Activated naive CD4-positive, alpha-beta T cell treated with anti-CD3 and anti-CD28 coated beads, Interleukin-2, amount 50 U/mL, for 72 hours (primary cell): ENCODE measurements around the gene SAFB. TPM values are rescaled to one million over a fixed set of nuclear protein-coding genes. Genes with fewer than 3 reads are reported as not detected.

Experiments used
- ATAC-seq, 2 donors: fragments of 150-1000 bp; cut with Tn5 transposase; 2 replicates each; pipeline ENCODE4 v1.10.0; 2021; ENCODE audit warnings: mild to moderate bottlenecking in 2 of 2, moderate library complexity in 2 of 2
- DNase-seq, 2 donors: peaks; one replicate each; pipeline ENCODE4 v3.0.0; 2021 to 2022; ENCODE audit warnings: low spot score in 2 of 2
- H3K27ac Mint-ChIP-seq, 2 donors: one replicate each; pipeline ENCODE4 v1.8.0; 2022; ENCODE audit warnings: mild to moderate bottlenecking in 2 of 2, mixed read lengths in 2 of 2
- H3K36me3 Mint-ChIP-seq, 2 donors: one replicate each; pipeline ENCODE4 v1.8.0; 2022; ENCODE audit warnings: mixed read lengths in 2 of 2
- H3K9me3 Mint-ChIP-seq, 2 donors: one replicate each; pipeline ENCODE4 v1.8.0; 2022; ENCODE audit warnings: mixed read lengths in 2 of 2
- total RNA-seq, 2 donors: library from RNA; stranded (reverse); gene quantifications; one replicate each; pipeline ENCODE4 v1.2.3, GENCODE V29; 2022

SAFB gene
- total RNA-seq, 2 donors from 2014 or later, result 127 to 154 TPM

DNA sequence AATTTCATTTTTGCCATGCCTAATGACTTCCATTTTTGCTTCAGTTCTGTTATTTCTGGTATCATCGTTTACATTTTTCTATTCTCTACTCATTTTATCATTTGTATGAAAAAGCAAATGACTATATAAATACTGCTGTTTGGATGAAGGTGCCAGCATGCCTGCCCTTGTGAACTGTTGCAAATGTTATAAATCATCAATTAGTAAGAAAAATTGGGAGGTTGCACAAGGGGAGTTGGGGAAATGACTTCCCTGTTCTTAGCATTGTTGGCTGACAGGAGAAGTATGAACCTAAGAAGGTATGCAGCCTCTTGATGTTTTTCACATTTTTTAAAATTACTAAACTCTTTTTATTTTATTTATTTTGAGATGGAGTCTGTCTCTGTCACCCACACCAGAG is 15.1 kb downstream of the SAFB start:
- H3K27ac Mint-ChIP-seq, result peak overlapping the region in 1 of 2 donors; percentile 55
- H3K36me3 Mint-ChIP-seq, result peaks cover 6% of the 10 kb centered on the region in 2 donors
- H3K9me3 Mint-ChIP-seq, result no peaks in the 10 kb centered on the region
- DNase-seq, result no peak
- no peak for ATAC-seq

DNA sequence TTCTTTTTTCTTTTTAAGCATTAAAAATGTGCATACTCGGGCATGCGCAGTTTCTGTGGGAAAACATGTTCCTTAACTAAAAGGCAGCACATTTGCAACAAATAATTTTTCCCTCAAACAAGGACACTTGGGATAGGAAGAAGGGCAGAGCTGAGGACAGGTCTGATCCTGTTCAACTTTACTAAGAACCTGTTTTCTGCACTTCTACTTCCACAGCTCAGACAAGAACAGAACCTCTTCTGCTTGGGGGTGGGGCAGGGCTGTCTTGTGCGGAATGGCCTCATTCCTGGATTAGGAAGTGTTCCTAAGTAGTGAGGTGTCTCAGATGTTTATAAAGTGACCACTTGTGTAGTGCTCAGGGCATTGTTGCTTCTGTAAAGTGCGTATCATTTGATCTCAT is 18.3 kb downstream of the SAFB start:
- peak overlapping the region in 1 of 2 donors; percentile 61 for H3K27ac Mint-ChIP-seq
- ATAC-seq (no peak), DNase-seq (no peak)
- H3K9me3 Mint-ChIP-seq, result no peaks in the 10 kb centered on the region
- peaks cover 6 to 24% of the 10 kb centered on the region in 2 donors for H3K36me3 Mint-ChIP-seq

DNA sequence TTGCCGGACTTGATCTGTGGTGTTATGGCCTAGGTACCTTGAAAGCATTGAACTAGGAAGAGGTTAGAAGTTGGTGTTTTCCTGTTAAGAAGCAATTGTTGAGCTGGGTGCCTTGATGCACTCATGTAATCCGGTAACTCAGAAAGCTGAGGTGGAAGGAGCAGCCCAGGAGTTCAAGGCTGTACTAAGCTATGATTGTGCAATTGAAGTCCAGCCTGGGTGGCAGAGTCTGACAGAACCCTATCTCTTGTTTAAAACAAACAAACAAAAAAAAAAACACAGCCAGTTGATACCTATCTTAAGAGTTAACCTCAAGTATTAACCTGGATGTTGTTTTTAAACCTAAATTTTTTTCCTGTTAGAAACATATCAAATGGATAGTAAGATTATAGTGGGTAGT is 19.3 kb downstream of the SAFB start:
- no peaks in the 10 kb centered on the region for H3K9me3 Mint-ChIP-seq
- no peak overlapping the region for H3K27ac Mint-ChIP-seq
- ATAC-seq (no peak), DNase-seq (no peak)
- H3K36me3 Mint-ChIP-seq, result peaks cover 6 to 34% of the 10 kb centered on the region in 2 donors

DNA sequence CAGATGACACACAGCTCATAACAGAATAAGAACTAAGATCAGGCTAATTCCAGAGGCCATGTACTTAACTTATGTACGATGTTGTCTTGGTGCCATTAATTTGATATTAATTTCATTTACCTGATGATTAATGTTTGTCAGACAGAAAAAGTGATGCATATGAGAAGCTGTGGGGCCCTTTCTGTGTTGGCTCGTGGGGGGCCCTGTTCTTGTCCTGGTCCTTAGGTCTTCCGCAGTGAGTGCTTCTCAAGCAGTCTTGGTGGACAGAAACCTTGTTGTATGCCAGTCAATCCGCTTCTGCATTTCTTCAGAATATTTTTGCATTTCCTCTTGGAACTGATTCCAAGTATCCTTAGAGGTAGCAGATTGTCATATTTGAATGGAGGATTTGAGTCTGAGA is 20.2 kb downstream of the SAFB start:
- no peaks in the 10 kb centered on the region for H3K9me3 Mint-ChIP-seq
- ATAC-seq (no peak), DNase-seq (no peak)
- no peak overlapping the region for H3K27ac Mint-ChIP-seq
- H3K36me3 Mint-ChIP-seq, result peaks cover 7 to 36% of the 10 kb centered on the region in 2 donors

DNA sequence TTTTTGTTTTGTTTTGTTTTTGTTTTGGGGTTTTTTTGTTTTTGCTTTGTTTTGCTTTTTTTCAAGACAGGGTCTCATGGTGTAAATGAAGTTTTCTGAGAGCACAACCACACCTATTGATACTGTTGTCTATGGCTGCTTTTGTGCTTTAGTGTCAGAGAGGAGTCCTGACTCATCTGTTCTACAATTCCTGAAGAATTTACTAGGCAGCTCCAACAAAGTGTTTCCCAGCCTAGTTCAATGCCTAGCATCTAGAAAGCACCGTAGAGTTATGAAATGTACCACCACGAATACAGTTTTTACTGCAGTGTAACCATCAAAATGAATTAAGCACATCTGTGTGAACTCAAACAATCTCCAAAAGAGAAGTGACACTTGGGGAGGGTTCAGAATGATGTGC is 21.2 kb downstream of the SAFB start:
- Mint-ChIP-seq H3K36me3 (peaks cover 12 to 36% of the 10 kb centered on the region in 2 donors), H3K9me3 (no peaks in the 10 kb centered on the region), H3K27ac (peak overlapping the region in 1 of 2 donors; percentile 79)
- no peak for ATAC-seq
- DNase-seq, result no peak

DNA sequence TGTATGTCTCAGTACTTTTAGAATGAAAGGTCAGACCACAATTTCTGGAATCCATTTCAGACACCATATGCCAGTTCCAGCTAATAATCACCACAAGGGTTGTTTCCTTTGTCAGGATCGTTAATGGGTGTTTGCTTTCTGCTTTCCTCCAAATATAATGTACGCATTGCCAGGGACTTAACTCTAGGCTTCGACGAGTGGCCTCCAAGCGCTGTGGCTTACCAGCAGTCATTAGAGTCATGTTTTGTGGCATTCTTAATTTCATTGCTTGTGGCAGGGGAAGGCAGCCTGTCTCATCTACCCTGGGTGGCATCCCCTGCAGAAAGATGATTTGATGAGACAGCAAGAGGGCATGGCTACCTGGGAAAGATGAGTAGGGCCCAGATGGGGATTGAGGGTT is 22.5 kb downstream of the SAFB start:
- ATAC-seq (no peak), DNase-seq (no peak)
- peaks cover 12 to 41% of the 10 kb centered on the region in 2 donors for H3K36me3 Mint-ChIP-seq
- H3K27ac Mint-ChIP-seq, result peak overlapping the region in 1 of 2 donors; percentile 51
- H3K9me3 Mint-ChIP-seq, result no peaks in the 10 kb centered on the region

DNA sequence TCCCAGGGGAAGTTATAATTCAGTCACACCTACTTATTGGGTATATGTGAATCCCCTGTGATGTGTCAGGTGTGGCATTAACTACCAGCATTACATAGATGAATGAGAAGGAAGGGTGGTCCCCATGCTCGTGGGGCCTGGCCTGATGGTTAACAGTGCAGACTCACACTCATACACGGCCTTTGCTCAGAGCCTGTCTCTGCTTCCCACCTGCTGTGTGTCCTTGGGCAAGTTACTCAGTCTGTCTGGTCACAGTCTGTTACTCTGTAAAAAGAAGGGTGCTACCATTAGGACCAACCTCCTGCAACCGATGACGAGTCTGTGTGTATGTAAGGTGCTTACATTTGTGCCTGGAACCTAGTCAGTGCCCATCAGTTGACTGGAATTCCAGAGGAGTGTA is 23.8 kb downstream of the SAFB start:
- Mint-ChIP-seq H3K27ac (peak overlapping the region; percentile 42 to 92), H3K9me3 (no peaks in the 10 kb centered on the region), H3K36me3 (peaks cover 13 to 36% of the 10 kb centered on the region in 2 donors)
- ATAC-seq, result no peak
- DNase-seq, result no peak

DNA sequence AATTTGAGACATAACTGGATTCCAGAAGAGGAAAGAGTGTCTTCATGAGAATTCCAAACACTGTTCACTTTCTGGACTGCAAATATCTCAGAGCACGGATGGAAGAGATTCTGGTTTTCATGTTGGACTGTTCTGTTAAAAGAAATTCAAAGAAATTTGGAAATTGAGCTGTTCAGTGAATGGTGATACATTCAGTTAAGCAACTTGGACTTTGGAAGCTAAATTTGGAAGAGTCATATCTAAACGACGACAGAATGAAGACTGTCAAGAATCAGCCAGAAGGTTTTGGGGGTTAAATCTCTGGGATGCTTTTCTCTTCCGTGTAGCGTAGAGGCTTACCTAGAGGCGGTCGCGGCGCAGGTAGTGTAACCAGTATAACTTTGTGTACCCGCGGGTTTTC is 25.6 kb downstream of the SAFB start:
- no peak for ATAC-seq
- H3K9me3 Mint-ChIP-seq, result no peaks in the 10 kb centered on the region
- DNase-seq, result no peak
- H3K27ac Mint-ChIP-seq, result no peak overlapping the region
- peaks cover 19 to 42% of the 10 kb centered on the region in 2 donors for H3K36me3 Mint-ChIP-seq

DNA sequence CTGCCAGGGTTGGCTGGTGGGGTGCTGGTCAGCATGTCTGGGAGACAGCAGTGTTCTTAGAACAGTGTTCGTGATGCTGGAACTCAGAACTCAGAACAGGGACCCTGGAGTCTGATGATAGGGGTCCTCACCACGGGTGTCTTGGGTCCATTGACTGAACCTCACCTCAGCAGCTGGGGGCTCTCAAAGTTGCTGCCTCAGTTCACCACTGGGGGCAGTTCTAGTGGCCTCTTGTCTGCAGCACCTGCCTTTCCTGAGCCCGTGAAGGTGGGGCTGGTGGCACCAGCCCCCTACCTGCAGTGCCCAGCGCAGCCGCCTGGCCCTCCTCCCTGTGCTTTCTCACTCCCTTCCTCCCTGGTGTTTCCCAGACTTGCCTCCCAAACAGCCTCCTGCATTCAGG is 28.5 kb downstream of the SAFB start:
- H3K27ac Mint-ChIP-seq, result peak overlapping the region in 1 of 2 donors; percentile 57
- H3K36me3 Mint-ChIP-seq, result peaks cover 19 to 40% of the 10 kb centered on the region in 2 donors
- H3K9me3 Mint-ChIP-seq, result no peaks in the 10 kb centered on the region
- ATAC-seq (no peak), DNase-seq (no peak)

DNA sequence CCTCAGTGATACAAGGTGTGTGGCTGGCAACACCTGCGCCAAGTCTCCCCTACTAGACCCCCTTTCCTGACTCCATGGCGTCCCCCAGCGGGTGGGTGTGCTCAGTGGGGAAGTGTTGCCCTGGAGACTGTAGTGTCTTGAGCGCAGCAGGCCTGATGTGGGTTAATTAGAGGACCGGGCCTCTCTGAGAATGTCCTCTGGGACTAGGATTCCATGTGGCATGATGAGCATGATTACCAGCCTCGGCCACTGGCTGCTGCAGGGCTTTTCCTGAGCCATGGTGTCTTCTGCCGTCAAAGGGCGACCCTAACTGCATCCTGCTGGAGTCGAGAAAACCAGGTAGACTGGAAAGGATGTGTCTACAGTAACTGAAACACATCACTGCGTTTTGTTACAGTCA is 29.4 kb downstream of the SAFB start:
- H3K36me3 Mint-ChIP-seq, result peaks cover 19 to 35% of the 10 kb centered on the region in 2 donors
- H3K9me3 Mint-ChIP-seq, result no peaks in the 10 kb centered on the region
- peak overlapping the region in 1 of 2 donors; percentile 28 for H3K27ac Mint-ChIP-seq
- DNase-seq (no peak), ATAC-seq (no peak)

DNA sequence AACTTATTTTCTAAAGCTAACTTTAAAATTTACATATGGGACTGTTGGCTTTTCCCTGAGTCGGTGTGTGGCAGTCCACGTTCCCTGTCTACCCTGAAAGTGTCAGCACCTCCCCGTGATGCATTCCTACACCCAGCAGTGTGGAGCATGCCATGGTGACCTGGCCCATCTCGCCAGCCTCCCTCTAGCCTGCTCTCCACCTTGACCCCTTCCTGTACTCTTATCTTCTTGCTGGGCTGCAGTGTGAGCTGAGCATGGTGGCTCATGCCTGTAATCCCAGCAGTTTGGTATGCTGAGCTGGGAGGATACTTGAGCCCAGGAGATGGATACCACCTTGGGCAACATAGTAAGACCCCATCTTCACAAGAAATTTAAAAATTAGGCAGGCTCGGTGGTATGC is 32.0 kb downstream of the SAFB start:
- Mint-ChIP-seq H3K27ac (peak overlapping the region in 1 of 2 donors; percentile 42), H3K36me3 (peaks cover 13 to 43% of the 10 kb centered on the region in 2 donors), H3K9me3 (no peaks in the 10 kb centered on the region)
- ATAC-seq, result no peak
- no peak for DNase-seq

DNA sequence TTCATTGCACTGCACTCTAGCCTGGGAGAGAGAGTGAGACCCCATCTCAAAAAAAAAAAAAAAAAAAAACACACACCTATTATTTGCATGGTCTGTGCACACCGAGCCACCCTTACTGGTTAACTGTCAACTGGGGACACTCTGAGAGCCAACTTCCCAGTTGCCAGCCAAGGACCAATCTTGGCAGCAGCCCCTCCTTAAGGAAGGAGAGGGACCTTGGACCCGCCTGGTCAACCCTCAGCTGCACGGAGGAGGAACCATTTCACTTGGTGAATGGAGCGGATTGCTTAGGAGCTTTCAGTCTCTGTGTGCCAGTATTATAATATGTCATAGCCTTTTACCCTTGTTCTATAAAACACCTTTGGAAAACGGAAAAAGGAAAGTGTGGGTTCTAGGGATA is 32.5 kb downstream of the SAFB start:
- ATAC-seq, result no peak
- Mint-ChIP-seq H3K36me3 (peaks cover 12 to 41% of the 10 kb centered on the region in 2 donors), H3K9me3 (no peaks in the 10 kb centered on the region), H3K27ac (peak overlapping the region in 1 of 2 donors; percentile 42)
- DNase-seq, result no peak

DNA sequence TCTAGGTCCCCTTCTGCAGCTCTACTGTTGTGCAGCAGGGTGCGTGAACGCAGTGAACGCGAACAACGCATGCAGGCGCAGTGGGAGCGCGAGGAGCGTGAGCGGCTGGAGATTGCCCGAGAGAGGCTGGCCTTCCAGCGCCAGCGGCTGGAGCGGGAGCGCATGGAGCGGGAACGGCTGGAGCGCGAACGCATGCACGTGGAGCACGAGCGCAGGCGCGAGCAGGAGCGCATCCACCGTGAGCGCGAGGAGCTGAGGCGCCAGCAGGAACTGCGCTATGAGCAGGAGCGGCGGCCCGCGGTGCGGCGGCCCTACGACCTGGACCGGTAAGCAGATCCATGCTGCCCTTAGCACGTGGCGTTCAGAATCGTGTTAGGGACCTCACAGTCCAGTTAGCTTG is 38.6 kb downstream of the SAFB start:
- Mint-ChIP-seq H3K27ac (peak overlapping the region in 1 of 2 donors; percentile 44), H3K9me3 (no peaks in the 10 kb centered on the region), H3K36me3 (peaks cover 0 to 16% of the 10 kb centered on the region in 2 donors)
- DNase-seq (no peak), ATAC-seq (no peak)

DNA sequence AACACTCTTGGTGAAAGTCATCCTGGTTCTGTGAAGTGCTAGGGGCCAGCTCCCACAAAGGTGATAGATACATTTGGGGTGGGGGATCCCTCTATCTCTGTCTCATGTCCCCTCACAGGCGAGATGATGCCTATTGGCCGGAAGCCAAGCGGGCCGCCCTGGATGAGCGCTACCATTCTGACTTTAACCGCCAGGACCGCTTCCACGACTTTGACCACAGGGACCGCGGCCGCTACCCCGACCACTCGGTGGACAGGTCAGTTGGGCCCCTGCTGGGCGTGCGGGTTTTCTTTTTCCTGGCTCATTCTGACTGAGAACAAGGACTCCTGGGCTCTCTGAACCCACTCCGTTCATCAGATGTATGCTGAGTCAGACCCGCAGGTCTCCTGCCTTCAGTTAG is 41.0 kb downstream of the SAFB start:
- DNase-seq (no peak), ATAC-seq (no peak)
- Mint-ChIP-seq H3K36me3 (peaks cover 2 to 13% of the 10 kb centered on the region in 2 donors), H3K27ac (no peak overlapping the region), H3K9me3 (no peaks in the 10 kb centered on the region)

DNA sequence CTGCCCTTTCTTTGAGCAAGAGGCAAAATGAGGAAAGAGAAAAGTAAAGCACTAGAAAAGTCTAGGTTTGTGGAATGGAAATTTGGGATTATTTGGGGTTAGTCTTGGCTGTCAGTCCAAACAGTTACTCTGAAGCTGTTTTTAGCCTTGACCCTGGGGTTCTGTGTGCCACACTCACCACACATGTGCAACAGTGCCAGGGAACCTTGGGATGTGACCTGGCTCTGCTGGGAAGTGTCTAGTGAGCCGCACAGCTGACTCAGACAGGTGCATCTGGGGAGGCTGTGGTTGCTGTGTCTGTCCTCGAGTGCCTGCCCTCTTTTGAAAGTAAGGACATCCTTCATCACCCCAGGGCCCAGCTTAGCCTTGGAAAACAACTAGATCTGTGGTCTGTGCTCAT is 41.6 kb downstream of the SAFB start:
- no peak for ATAC-seq
- Mint-ChIP-seq H3K9me3 (no peaks in the 10 kb centered on the region), H3K27ac (peak overlapping the region; percentile 69 to 86), H3K36me3 (peaks cover 7 to 13% of the 10 kb centered on the region in 2 donors)
- DNase-seq, result no peak

DNA sequence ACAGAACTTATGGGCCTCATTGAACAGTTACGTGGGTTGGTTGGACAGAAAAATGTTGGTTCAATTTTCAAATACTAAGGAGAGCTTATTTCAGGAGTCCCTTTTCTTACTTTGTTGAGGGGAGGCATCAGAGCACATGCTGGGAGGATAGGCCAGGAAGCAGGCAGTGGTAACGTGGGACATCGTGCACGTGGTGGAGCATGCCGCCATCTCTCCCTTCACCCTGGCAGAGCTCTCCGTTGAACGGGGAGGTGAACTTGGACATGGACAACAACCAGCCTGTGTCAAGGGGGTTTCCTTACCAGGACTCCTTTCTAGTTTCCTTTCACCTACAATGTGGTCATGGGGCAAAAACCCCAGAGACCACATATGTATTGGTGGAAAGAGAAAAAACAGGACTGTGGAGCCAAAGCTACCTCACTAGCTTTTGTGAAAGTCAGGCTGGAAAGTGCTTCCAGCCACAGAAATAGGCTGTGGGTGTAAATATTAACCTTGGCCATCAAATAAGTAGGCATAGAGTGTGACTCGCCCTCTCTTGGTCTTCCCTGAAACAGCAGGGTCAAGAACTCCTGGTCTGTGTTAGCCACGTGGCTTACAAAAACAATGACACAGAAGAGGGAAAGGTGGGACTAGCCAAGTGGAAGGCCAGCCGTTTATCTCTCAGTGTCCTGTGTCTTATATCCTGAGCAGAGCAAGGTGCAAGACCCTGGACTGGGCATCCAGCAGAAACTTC is 43.1 kb downstream of the SAFB start:
- H3K9me3 Mint-ChIP-seq, result no peaks in the 10 kb centered on the region
- peak in 1 of 2 donors; percentile 69 for ATAC-seq
- no peak for DNase-seq
- H3K27ac Mint-ChIP-seq, result peak overlapping the region; percentile 69 to 86
- H3K36me3 Mint-ChIP-seq, result peaks cover 7 to 8% of the 10 kb centered on the region in 2 donors

DNA sequence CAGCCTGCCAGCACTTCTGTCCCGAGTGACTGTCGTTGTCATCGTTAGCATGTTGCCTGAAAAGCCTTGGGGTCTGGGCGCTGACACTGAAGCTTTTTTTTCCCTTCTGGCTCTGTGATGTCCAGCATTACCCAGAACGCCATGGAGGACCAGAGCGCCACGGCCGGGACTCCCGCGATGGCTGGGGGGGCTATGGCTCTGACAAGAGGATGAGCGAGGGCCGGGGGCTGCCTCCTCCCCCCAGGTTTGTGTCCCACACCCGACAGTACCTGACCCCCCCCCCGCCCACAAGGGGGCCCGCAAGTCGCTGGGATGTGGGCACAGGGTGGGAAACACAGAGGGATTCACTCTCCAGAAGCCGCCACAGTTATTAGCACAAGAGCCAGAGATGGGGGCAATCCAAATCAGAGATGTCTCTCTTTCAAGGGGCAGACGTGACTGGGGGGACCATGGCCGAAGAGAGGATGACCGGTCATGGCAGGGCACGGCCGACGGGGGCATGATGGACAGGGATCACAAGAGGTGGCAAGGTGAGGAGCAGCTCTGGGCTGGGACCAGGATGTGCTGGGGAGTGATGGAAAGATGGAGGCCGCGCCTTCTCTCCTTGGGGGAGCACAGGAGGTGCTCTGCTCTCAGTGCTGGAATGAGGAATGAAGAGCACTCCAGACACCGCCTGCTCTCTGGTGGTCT is 44.2 kb downstream of the SAFB start:
- ATAC-seq (no peak), DNase-seq (no peak)
- Mint-ChIP-seq H3K36me3 (peaks cover 7 to 8% of the 10 kb centered on the region in 2 donors), H3K27ac (peak overlapping the region in 1 of 2 donors; percentile 15), H3K9me3 (no peaks in the 10 kb centered on the region)
